Dermis microvascular lymphatic vessel endothelial cell (primary cell): ENCODE measurements around the gene PHF3. TPM values are rescaled to one million over a fixed set of nuclear protein-coding genes. Genes with fewer than 3 reads are reported as not detected.

Experiments
- total RNA-seq: library from RNA; depleted of rRNA; stranded (reverse); fragments of >200 nt; gene quantifications from 2 replicates; pipeline ENCODE4 v1.2.1, GENCODE V29; 2014

PHF3 gene
- total RNA-seq, 1 donor from 2014 or later = 34.9 TPM

Other genes starting within 250 kb of the PHF3 start
- 23.1 and 31.7 TPM in 2 replicates for gene PTP4A1, start 63.3 kb upstream of the PHF3 start, total RNA-seq